Measurements from ENCODE around the gene WNT7A.

WNT7A gene

GRCh38 chr3:13826672-13827071 is 53.2 kb downstream of the WNT7A start:
- no peak for DNase-seq (ENCODE audit: low read depth)

- no peak for DNase-seq (ENCODE audit: low read depth)
These were observed 54.0 kb downstream of the WNT7A start for GRCh38 chr3:13825821-13826220.

- no peak for DNase-seq (ENCODE audit: low read depth)
These were observed 54.6 kb downstream of the WNT7A start for GRCh38 chr3:13825311-13825579.

- no peak for DNase-seq (ENCODE audit: low read depth)
These were observed 55.2 kb downstream of the WNT7A start for GRCh38 chr3:13824521-13825310.

- DNase-seq (ENCODE audit: low read depth): no peak
These were observed 56.2 kb downstream of the WNT7A start for GRCh38 chr3:13823692-13824091.

- DNase-seq (ENCODE audit: low read depth): no peak
These were observed 56.8 kb downstream of the WNT7A start for GRCh38 chr3:13822871-13823585.

GRCh38 chr3:13822042-13822441 is 57.8 kb downstream of the WNT7A start:
- DNase-seq (ENCODE audit: low read depth): no peak

GRCh38 chr3:13821126-13821525 is 58.7 kb downstream of the WNT7A start:
- DNase-seq (ENCODE audit: low read depth): no peak

GRCh38 chr3:13818919-13819318 is 61.0 kb downstream of the WNT7A start:
- no peak for DNase-seq (ENCODE audit: low read depth)

GRCh38 chr3:13815088-13815683 is 64.7 kb downstream of the WNT7A start:
- no peak for DNase-seq (ENCODE audit: low read depth)

GRCh38 chr3:13812034-13812471 is 67.8 kb downstream of the WNT7A start:
- no peak for DNase-seq (ENCODE audit: low read depth)

- DNase-seq (ENCODE audit: low read depth): no peak
These were observed 68.3 kb downstream of the WNT7A start for GRCh38 chr3:13811614-13812013.

GRCh38 chr3:13808550-13808949 is 71.3 kb downstream of the WNT7A start:
- DNase-seq (ENCODE audit: low read depth): no peak

GRCh38 chr3:13801361-13802204 is 78.3 kb downstream of the WNT7A start:
- DNase-seq (ENCODE audit: low read depth): no peak

GRCh38 chr3:13800064-13800463 is 79.8 kb downstream of the WNT7A start:
- DNase-seq (ENCODE audit: low read depth): no peak

- DNase-seq (ENCODE audit: low read depth): no peak
These were observed 81.5 kb downstream of the WNT7A start for GRCh38 chr3:13798401-13798800.

- DNase-seq (ENCODE audit: low read depth): no peak
These were observed 83.0 kb downstream of the WNT7A start for GRCh38 chr3:13796701-13797460.

GRCh38 chr3:13795816-13796215 is 84.1 kb downstream of the WNT7A start:
- DNase-seq (ENCODE audit: low read depth): no peak

GRCh38 chr3:13794322-13794721 is 85.5 kb downstream of the WNT7A start:
- no peak for DNase-seq (ENCODE audit: low read depth)

- DNase-seq (ENCODE audit: low read depth): no peak
These were observed 86.4 kb downstream of the WNT7A start for GRCh38 chr3:13793451-13793850.

GRCh38 chr3:13792512-13793371 is 87.1 kb downstream of the WNT7A start:
- DNase-seq (ENCODE audit: low read depth): no peak

Data from stimulated activated CD8-positive, alpha-beta memory T cell treated with anti-CD3 and anti-CD28 coated beads, Interleukin-12 subunit alpha, Interleukin-12 subunit beta, amount 100 ng/mL, for 4 hours (primary cell).